ENCODE measurements around the gene OR2L2.
A peak's percentile ranks its signal among the peaks of the same experiment; 100 is the strongest.
"Not testable (repeated sequence)": the region's sequence is repeated elsewhere in the genome, so short reads cannot be mapped to it uniquely, and the experiment has no call there.

The OR2L2 gene, protein sequence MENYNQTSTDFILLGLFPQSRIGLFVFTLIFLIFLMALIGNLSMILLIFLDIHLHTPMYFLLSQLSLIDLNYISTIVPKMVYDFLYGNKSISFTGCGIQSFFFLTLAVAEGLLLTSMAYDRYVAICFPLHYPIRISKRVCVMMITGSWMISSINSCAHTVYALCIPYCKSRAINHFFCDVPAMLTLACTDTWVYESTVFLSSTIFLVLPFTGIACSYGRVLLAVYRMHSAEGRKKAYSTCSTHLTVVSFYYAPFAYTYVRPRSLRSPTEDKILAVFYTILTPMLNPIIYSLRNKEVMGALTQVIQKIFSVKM

DNA sequence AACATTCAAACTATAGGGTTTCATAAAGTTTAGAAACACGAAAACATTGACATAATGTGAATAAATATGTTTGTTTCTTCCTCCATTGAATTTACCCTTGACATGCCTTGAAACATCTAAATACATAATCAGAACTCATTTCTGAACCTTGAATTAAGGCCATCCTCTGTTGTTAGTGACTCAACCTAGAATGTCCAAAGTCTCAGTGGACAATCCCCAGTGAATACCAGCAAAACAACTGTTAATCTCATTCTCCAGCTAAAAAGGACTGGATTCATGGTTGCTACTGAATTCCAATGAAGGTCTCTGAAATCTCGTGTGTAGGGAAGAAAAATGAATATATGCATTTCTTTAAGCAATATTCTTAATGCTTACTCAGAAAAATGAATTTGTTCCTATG lies at the start of gene OR2L2:
Gene OR2L2, plus strand, starts transcription at position 301 of the 400 bp plus-strand sequence. CDS start 8,198 bp downstream, outside the sequence.
- DNase-seq: no peak

DNA sequence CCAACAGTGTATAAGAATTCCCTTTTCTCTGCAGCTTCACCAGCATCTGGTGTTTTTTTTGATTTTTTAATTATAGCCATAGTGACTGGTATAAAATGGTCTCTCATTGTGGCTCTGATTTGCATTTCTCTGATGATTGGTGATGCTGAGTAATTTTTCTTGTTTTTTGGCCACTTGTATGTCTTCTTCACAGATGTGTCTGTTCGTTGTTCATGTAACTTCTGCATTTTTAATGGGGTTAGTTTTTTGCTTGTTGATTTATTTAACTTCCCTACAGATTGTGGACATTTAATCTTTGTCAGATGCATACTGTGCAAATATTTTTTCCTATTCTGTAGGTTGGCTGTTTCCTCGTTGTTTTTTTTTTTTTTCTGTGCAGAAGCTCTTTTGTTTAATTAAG lies 36.9 kb upstream of the OR2L2 start:
- DNase-seq: no peak

DNA sequence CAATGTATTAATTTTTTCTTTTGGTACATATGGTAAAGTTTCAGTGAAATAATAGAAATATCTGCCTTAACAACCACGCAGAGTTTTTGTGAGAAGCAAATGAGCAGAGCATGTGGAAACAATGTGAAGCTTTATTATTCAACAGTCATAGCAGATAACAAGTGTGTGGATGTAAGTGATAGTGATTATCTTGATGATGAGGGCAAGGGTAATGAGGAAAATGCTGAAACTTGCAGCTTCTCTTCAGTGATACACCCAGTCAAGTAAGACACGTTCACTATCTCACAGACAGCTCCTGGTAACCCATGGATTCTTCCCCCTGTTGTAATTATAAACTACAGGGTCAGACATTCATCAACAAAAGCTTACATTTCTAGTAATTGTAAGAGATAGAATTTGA lies 31.1 kb upstream of the OR2L2 start:
- DNase-seq: peak; percentile 73

DNA sequence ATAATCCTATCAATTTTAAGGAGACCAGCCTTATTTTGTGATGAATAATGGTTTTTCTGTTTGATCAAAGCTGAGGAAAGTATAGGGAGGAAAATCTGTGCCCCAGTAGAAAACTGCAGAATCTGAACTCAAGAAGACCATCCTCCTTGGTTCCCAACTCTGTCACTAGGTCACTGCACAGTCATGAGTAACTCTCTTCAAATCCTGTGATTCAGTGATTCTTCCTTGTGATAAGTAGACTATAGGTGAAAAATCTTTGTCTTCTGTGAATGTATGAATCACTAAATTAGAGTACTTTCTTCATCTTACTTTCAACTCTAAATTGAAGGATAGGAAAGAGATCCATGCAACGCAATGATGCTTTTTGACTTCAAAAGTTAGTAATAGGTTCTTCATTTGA lies 29.7 kb upstream of the OR2L2 start:
- DNase-seq: no peak

DNA sequence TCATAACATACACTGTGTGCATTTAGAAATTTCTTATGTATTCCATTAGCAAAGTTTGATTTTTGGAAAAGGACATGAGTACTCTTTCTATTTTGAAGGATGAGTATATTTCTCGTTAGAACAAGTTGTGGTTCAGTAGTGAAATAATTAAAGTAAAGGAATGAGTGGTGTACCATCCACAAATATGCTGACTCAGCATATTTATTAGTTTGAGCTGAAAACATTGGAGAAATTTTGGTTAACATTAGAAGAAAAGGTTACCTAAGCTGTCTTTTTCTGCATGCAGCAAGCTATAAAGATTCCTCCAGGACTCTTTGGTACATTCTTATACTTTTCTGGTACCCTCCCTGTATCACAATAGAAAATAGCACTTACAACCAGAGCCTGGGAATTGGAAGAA lies 22.1 kb upstream of the OR2L2 start:
- DNase-seq: no peak

DNA sequence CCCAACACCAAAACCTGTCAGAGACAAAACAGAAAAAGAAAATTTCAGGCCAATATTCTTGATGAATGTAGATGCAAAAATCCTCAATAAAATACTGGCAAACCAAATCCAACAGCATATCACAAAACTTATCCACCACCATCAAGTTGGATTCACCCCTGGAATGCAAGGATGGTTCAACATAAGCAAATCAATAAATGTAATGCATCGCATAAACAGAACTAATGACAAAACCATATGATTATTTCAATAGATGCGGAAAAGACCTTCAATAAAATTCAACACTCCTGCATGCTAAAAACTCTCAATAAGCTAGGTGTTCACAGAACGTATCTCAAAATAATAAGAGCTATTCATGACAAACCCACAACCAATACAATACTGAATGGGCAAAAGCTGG lies 20.2 kb upstream of the OR2L2 start:
- no peak for DNase-seq

DNA sequence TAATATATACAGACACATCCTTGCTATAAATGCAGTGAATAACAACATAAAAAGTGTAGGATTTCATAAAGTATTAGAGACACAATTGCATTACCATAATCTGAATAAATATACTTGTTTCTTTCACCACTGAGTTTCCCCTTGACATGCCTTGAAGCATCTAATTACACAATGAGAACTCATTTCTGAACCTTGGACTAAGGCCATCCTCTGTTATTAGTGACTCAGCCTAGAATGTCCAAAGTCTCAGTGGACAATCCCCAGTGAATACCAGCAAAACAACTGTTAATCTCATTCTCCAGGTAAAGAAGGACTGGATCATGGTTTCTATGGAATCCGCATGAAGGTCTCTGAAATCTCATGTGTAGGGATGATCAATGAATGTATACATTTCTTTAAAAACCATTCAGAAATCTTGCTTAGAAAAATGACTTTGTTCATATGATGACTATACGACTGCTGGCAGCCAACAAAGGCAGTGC lies 16.6 kb upstream of the OR2L2 start, which contains the start of gene OR2L5:
Gene OR2L5, plus strand, starts transcription at position 432 of the 482 bp plus-strand sequence. CDS start 8,288 bp downstream, outside the sequence.
- DNase-seq: no peak

DNA sequence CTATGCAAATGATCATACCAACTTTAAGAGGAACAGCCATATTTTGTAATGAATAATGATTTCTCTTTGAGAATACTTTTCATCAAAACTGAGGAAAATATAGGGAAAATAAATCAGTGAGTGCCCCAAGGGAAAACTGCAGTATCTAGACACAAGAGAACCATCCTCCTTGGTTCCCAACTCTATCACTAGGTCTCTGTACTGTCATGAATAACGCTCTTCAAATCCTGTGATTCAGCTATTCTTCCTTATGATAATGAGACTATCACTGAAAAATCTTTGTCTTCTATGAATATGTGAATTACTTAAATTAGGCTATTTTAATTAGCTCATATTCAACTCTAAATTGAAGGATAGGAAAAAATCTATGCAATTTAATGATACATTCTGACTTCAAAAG lies 14.1 kb upstream of the OR2L2 start:
- no peak for DNase-seq

DNA sequence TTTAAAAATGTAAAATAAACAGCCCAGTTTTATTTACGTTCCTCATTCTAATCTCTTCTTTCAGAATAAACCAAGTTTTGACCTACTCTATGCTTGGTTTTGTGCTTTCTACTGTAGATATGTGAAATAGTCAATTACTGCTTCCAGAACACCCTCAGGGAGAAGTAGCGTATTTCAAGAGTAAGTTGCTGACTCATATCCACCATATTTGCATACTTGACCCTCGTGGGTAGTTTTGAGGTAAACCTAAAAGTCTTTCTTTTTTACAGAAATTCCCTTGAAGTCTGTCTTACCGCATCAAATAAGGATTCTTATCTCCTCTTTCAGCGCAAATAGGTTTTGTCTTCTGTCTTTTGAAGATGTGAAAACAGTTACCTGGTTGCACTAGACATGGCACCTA lies 15.3 kb downstream of the OR2L2 start:
- no peak for DNase-seq

DNA sequence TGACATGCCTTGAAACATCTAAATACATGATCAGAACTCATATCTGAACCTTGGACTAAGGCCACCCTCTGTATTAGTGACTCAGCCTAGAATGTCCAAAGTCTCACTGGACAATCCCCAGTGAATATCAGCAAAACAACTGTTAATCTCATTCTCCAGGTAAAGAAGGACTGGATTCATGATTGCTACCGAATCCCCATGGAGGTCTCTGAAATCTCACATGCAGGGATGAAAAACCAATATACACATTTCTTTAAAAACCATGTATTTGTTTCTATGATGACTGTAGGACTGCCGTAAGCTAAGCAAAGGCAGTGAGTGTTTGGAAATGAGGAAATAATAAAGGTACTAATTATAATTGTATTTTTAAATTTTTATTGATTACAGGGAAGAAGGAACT lies 16.7 kb downstream of the OR2L2 start, which contains the start of gene OR2L3:
Gene OR2L3, plus strand, starts transcription at position 301 of the 400 bp plus-strand sequence. CDS start 13,846 bp downstream, outside the sequence.
- no peak for DNase-seq

DNA sequence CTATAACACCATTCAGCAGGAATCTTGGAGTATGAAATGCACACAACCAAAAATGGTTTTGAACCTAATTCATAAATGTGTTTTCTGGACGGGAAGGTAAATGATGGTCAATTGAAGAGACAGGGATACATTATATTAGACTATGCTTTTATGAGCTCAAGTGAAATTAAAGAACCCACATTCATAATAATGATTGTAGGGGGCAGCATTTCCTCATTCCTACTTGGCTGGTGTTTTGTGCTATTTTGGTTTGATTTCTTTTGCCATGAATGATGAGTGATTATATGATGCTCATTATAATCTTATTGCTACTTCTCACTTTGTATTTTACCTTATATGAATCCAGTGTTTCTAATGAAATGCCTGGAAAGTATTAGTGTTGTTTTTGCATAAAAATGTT lies 17.1 kb downstream of the OR2L2 start:
- DNase-seq: peak; percentile 4

DNA sequence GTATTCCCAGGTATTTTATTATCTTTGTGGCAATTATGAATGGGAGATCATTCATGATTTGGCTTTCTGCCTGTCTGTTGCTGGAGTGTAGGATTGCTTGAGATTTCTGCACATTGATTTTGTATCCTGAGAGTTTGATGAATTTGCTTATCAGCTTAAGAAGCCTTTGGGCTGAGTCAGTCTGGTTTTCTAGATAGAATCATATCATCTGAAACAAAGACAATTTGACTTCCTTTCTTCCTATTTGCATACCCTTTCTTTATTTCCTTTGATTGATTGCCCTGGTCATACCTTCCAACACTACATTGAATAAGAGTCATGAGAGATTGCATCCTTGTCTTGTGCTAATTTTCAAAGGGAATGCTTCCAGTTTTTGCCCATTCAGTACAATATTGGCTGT lies 24.8 kb downstream of the OR2L2 start:
- DNase-seq: no peak

DNA sequence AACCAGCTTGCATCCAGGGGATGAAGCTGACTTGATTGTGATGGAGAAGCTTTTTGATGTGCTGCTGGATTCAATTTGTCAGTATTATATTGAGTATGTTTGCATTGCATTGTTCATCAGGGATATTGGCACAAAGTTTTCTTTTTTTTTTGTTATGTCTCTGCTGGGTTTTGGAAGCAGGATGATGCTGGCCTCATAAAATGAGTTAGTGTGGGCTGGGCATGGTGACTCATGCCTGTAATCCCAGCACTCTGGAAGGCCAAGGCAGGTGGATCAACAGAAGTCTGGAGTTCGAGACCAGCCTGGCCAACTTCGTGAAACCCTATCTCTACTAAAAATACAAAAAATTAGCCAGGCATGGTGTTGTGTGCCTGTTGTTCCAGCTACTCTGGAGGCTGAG lies 25.4 kb downstream of the OR2L2 start:
- no peak for DNase-seq

DNA sequence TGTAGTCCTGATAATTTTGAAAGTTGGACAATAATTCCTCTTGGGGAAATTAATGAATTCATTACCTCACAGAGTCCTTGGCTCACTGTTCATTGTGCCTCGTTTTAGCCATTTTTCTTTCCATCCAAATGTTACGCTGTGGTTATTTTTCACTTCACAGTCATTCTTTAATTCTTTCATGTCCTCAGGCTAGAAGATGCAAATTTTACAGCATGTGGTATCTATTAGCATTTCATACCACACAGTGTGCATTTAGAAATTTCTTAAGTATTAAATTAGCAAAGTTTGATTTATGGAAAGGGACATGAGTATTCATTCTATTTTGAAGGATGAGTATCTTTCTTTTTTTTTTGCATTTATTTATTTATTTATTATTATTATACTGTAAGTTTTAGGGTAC lies 35.2 kb downstream of the OR2L2 start:
- DNase-seq: no peak

DNA sequence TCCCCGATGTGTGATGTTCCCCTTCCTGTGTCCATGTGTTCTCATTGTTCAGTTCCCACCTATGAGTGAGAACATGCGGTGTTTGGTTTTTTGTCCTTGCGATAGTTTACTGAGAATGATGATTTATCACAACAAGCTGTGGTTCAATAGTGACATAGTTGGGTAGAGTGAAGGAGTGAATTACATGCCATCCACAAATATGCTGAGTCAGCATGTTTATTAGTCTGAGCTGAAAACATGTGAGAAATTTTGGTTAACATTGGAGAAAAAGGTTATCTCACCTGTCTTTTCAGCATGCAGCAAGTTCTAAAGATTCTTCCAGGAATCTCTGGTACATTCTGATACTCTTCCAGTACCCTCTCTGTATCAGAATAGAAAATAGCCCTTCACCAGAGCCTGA lies 35.7 kb downstream of the OR2L2 start:
- no peak for DNase-seq

DNA sequence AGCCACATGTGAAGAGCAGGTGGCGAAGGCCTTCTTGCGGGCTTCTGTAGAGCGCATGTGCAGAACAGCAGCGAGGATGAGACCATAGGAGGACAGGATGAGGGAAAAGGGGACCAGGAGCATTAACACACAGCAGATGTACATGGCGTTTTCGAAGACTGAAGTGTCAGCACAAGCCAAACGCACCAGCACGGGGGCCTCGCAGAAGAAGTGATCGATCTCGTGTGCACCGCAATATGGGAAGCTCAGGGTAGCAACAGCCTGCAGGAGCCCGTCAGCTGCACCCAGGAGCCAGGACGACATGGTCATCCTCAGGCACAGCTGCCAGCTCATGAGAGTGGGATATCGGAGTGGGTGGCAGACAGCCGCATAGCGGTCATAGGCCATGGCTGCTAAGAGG lies 54.0 kb downstream of the OR2L2 start:
- DNase-seq: not testable (repeated sequence)
